ENCODE data around the gene PPCS. TPM values are rescaled to one million over a fixed set of nuclear protein-coding genes. Genes with fewer than 3 reads are reported as not detected.
A peak's percentile ranks its signal among the peaks of the same experiment; 100 is the strongest.

Gene PPCS
- total and polyA plus RNA-seq, 7 donors, result 32.1 to 257 (median 79.4) TPM

GRCh38 chr1:42419126-42419821, 37.1 kb upstream of the PPCS start:
- WGBS, 2 donors, result 87 to 93% methylated on average over 5 of the region's 5 CpGs
- Histone ChIP-seq H3K27ac (peak overlapping the region in 3 of 4 donors; percentile 74 to 87 (median 80)), H3K4me3 (no peak overlapping the region), H3K36me3 (no peaks in the 10 kb centered on the region), H3K9me3 (no peaks in the 10 kb centered on the region), H3K4me1 (peaks cover 0 to 38% (median 34%) of the 10 kb centered on the region in 4 donors), H3K27me3 (no peaks in the 10 kb centered on the region)
- intact Hi-C loops (cut with DNase I), result loop anchor here (2.0 kb wide), 1 partner anchor 38 kb away; the partner anchor contains the start of genes PPCS and ZMYND12
- DNase-seq, result peak; percentile 94
- TF ChIP-seq CTCF (IDR thresholded peaks at IDR 0.05) (no peak), EP300 (IDR thresholded peaks at IDR 0.05) (peak; percentile 35 to 95 (median 80)), POLR2AphosphoS5 (IDR thresholded peaks at IDR 0.05) (peak; percentile 87 to 95 (median 90)), POLR2A (IDR thresholded peaks at IDR 0.05) (no peak)

GRCh38 chr1:42420121-42420520, 36.2 kb upstream of the PPCS start:
- Histone ChIP-seq H3K27ac (peak overlapping the region in 3 of 4 donors; percentile 74 to 87 (median 80)), H3K9me3 (no peaks in the 10 kb centered on the region), H3K4me3 (no peak overlapping the region), H3K36me3 (no peaks in the 10 kb centered on the region), H3K27me3 (no peaks in the 10 kb centered on the region), H3K4me1 (peaks cover 0 to 38% (median 34%) of the 10 kb centered on the region in 4 donors)
- TF ChIP-seq EP300 (IDR thresholded peaks at IDR 0.05), result peak; percentile 29 to 95 (median 76)
- TF ChIP-seq CTCF (IDR thresholded peaks at IDR 0.05), result no peak
- no peak for TF ChIP-seq POLR2A (IDR thresholded peaks at IDR 0.05)
- peak; percentile 53 to 87 (median 67) for TF ChIP-seq POLR2AphosphoS5 (IDR thresholded peaks at IDR 0.05)
- WGBS, 2 donors, result 88 to 89% methylated on average over 7 of the region's 7 CpGs
- intact Hi-C loops (cut with DNase I), result loop anchor here (2.0 to 5.0 kb wide), 2 partner anchors 38 to 83 kb away; partner anchors contain the start of gene RIMKLA
- DNase-seq, result peak; percentile 75

- H3K27ac ChIP-seq, result peak overlapping the region in 3 of 4 donors; percentile 74 to 87 (median 80)
- H3K36me3 ChIP-seq, result no peaks in the 10 kb centered on the region
- intact Hi-C loops (cut with DNase I), result loop anchor here (2.0 to 5.0 kb wide), 2 partner anchors 39 to 84 kb away; partner anchors contain the start of gene RIMKLA
- no peak overlapping the region for H3K4me3 ChIP-seq
- 18 to 36% methylated on average over 10 of the region's 10 CpGs for WGBS, 2 donors
- TF ChIP-seq POLR2AphosphoS5 (IDR thresholded peaks at IDR 0.05) (peak; percentile 46 to 92 (median 77)), EP300 (IDR thresholded peaks at IDR 0.05) (peak in 3 of 4 donors; percentile 29 to 93 (median 80)), POLR2A (IDR thresholded peaks at IDR 0.05) (no peak)
- no peaks in the 10 kb centered on the region for H3K27me3 ChIP-seq
- no peaks in the 10 kb centered on the region for H3K9me3 ChIP-seq
- H3K4me1 ChIP-seq, result peaks cover 0 to 38% (median 34%) of the 10 kb centered on the region in 4 donors
- DNase-seq, result peak; percentile 90
These were observed 35.3 kb upstream of the PPCS start for GRCh38 chr1:42420911-42421585.

GRCh38 chr1:42422737-42423136, 33.6 kb upstream of the PPCS start:
- no peak overlapping the region for H3K27ac ChIP-seq
- intact Hi-C loops (cut with DNase I), result loop anchor here (5.0 kb wide), 1 partner anchor 40 kb away; the partner anchor contains the start of gene RIMKLA
- WGBS, 2 donors, result 84 to 86% methylated on average over 9 of the region's 9 CpGs

More at GRCh38 chr1:42422737-42423136, 33.6 kb upstream of the PPCS start:
- no peak for TF ChIP-seq POLR2A (IDR thresholded peaks at IDR 0.05)
- TF ChIP-seq CTCF (IDR thresholded peaks at IDR 0.05), result no peak
- TF ChIP-seq EP300 (IDR thresholded peaks at IDR 0.05), result no peak
- no peak for TF ChIP-seq POLR2AphosphoS5 (IDR thresholded peaks at IDR 0.05)
- Histone ChIP-seq H3K4me1 (peaks cover 0 to 38% (median 34%) of the 10 kb centered on the region in 4 donors), H3K9me3 (no peaks in the 10 kb centered on the region), H3K4me3 (no peak overlapping the region), H3K36me3 (no peaks in the 10 kb centered on the region), H3K27me3 (no peaks in the 10 kb centered on the region)
- DNase-seq, result no peak

Data from sigmoid colon (tissue), 7 donors.